Caki2 (cell line): Measurements from ENCODE around the gene SLC37A2. TPM values are rescaled to one million over a fixed set of nuclear protein-coding genes. Genes with fewer than 3 reads are reported as not detected.
"Not testable (repeated sequence)": the region's sequence is repeated elsewhere in the genome, so short reads cannot be mapped to it uniquely, and the experiment has no call there.

Experiments used
- DNase-seq: peaks from one replicate; pipeline ENCODE4 v3.0.0-alpha.2; 2015; ENCODE audit warnings: low read depth
- in situ Hi-C: cut with HindIII; loops from 2 replicates; pipeline ENCODE4 v1.10.0; 2016; ENCODE audit warnings: low sequenced_read_pairs, low pct_unique_long_range_greater_than_20kb, mixed read lengths
- total RNA-seq: library from RNA; depleted of rRNA; stranded (reverse); fragments of >200 nt; shearing (Covaris generic); gene quantifications from 2 replicates; pipeline ENCODE4 v1.2.3, GENCODE V29; 2014; ENCODE audit warnings: low replicate concordance; rRNA removed

SLC37A2 gene
- total RNA-seq, result 1.9 TPM in 1 of 2 replicates, not detected in the other

DNA sequence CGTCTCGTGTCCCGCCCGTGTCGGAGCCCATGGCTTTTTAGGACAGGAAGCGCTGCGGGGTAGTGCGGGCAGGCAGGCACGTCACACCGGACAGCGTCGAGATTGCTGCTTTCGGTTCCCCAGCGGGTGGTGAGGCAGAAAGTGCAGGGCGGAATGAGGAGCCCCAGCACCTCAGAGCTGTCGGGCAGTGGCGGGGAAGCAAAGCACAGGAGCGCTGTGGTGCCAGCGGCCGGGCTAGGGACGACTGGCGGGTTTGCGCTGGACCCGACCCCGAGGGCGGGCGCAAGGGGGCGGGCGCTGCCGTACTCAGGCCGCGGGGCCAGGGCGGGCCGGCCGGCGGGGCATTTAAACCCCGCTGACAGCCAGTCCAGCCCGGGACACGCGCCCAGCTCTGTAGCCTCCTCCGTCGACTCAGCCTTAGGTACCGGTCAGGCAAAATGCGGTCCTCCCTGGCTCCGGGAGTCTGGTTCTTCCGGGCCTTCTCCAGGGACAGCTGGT, at the start of gene SLC37A2:
TSS of gene SLC37A2 (plus strand) at position 375 of the 498 bp plus-strand sequence. CDS start at position 438, 63 bp downstream.
- DNase-seq, result peak; percentile 18
- in situ Hi-C loops, result no loop called here

DNA sequence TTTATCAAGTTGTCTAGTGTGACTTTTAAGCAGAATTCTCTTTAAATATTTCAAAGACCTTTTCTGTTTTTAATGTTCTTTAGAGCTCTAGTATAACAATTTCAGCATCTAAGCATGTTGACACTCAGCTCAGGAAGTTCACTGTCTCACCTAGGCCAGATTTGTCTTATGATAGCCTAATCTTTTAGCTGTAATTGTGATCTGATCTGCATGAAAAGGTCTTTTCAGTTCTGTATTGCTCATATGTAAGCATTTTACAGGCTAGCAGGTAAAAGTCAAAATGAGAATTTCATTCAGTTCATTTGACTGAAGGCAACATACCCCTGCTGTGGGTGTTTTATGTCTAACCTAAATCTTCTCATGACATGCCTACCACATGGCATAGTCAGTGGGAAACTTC, 46.7 kb upstream of the SLC37A2 start:
- no peak for DNase-seq
- in situ Hi-C loops, result no loop called here

DNA sequence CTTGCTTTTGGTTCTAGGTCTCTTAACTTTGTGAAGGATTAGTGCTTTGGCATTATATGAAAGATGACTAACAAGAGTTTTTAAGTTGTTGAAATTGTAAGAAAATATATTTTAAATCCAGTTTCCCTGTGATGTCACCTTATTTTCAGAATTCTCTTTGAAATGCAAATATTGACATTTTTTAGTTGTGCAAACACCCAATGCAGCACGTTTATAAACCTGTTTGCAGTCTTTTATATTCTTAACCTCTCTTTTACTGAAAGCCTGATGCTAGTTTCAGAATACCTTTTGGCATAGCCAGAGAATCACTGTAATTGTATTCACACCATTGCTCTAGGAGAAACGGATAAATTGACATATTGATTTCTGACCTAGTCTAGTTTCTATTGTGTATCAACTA, 42.8 kb upstream of the SLC37A2 start:
- in situ Hi-C loops, result no loop called here
- DNase-seq, result no peak

DNA sequence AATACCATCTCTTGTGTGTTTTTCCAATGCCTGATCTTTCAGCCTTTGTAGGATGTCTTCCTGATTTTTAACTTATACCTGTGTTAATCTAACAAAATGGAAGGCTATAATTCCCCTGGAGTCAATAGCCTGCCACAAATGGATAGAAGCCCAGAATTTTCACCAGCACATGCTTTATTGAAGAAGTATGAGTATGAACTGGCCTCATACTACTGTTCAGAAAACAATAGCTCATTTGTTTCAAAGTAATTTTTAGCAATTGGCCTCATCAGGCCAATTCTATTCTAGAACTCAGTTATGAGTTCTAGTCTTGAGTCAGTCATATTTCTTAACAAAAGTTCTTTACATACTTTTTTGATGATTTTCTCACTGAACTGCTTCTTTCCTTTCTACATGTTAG, 40.6 kb upstream of the SLC37A2 start:
- no peak for DNase-seq
- in situ Hi-C loops, result no loop called here

DNA sequence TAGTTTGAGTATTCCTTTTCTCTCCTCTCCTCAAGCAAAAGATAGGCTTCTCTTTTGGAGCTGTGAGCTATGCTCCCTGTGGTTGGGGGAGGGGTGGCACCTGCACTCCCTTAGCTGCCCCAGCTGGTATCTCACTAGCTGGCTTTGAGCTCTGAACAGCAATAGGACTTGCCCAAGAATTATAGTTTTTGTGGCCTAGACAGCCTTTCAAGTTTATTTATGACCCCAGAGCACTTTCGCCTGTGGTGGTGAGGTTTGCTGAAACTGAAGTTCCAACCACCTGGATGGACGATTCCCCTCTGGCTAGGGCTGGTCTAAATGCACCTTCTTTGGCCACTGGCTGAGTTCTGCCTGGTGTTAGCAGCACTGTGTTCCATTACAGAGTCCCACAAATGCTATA, 37.1 kb upstream of the SLC37A2 start:
- no peak for DNase-seq
- in situ Hi-C loops, result no loop called here

DNA sequence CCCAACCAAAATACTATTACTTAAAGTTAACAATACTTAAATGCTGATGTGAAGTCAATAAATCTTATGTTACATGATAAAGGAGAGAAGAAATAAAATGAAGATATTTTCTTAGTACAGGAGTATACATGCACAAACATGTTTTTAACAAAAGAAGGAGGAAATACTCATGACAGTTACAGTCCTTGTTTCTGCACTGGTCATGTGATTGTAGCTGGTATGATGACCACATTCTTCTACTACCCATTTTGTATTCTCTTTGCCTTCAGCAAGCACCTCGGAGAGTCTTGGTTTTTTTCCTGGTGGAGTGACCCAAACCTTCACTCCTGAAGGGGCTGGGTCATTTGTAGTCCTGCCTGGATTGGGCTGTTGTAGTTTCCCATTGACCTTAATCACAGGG, 33.7 kb upstream of the SLC37A2 start:
- in situ Hi-C loops, result not testable (repeated sequence)

DNA sequence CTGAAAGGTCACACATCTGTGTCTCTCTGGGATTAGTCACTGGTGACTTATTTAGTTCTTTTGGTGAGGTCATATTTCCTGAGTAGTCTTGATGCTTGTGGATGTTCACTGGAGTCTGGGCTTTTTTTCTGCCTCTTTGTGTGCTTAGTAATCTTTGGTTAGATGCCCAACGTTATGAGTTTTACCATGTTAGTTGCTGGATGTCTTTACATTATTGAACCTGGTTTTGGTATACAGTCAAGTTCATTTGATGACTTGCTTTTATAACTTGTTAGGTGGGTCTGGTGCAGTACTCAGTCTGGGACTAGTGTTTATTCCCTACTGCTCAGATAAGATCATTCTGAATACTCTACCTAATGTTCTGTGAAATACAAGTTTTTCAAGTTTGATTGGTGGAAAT, 26.2 kb upstream of the SLC37A2 start:
- DNase-seq, result peak; percentile 2
- in situ Hi-C loops, result no loop called here

More for the DNA sequence above, 33.7 kb upstream of the SLC37A2 start:
- not testable (repeated sequence) for DNase-seq

DNA sequence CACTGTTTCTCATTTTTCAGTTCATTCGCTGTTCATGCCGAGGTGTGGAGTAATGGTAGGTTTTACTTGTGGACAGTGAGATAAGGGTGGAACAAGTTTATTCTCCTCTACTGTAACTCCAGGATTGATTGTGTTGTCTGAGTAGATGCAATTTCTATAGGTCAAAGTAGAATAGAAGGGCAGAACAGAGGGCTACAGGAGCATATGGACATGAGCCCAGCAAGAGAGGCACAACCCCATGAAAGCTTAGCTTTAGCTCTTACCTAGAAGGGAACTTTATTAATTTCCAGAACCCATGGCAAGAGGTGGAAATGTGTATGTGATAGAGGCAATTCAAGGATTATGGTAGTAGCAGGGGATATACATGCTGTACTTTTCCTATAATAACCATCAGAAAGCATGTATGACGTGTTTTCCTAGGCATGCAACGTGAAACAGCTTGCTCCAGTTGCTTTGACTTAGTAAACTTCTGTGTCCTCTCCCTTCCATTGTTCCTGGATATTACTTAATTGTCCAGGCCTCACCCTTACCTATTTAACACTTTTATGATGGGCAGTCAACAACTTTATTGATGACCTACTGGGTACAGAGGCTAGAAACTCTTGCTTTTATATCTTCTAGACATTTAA, 13.8 kb upstream of the SLC37A2 start:
- in situ Hi-C loops, result no loop called here
- no peak for DNase-seq

DNA sequence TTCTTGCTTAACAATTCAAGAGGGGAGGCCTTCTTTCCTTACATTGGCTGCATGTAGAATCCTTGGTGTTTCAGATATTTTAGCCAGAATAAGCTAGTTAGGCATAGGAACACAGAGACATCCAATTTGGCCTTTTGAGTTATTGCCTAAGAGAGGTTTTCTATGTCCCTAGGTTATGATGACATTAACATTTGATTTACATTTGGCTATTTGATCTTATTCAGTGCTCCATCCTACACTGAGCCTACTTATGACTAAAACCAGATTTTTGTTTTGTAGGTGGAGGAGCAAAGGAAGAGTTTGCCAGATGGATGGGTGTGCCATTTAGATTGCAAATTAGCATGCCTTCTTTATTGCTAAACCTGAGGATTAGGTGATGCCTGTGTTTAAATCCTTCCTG, 11.1 kb upstream of the SLC37A2 start:
- in situ Hi-C loops, result no loop called here
- no peak for DNase-seq

DNA sequence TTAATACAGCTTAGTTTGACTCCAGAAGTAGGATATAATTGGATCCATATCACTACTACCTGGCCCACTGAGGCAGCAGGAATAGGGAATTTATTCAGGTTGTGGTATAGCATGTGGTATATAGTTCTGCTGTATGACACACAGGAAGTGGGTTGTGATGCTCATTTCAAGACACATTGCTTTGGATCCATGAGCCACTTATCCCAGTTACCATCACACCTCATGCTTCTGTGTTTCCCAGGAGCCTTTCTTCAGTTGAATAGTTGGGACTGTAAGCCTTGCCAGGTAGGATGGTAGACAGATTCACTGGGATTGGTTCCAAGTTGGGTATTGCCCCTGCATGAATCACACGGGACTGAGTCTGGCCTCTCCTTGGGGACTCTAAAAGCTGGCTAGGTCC, 9.9 kb upstream of the SLC37A2 start:
- in situ Hi-C loops, result no loop called here
- no peak for DNase-seq

DNA sequence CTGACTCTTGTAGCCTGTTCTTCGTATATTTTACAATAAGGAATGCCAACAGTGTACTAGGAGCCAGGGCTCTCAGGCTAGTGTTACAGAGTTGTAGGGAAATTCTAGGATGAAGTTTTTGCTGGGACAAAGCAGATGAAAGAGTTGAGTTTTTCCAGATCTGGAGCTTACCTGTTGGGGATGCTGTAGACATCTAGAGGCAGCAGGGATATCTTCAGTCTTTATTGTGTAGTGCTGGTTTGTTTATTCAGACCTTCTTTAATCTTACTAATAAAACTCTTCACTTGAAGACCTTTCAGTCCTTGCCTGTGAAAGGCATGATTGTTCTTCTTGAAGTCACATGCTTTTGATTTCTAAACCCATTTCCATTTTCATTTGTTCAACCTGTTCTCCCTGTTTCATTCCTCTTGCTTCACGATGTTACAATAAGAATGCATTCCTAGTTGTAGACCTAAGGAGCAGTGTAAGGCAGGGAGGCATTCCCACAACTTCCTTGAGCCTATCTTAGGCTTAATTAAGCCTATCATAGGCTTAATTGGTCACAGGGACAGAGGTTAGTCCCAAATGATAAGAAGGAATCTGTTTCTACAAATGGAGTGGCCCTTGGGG, 7.9 kb upstream of the SLC37A2 start:
- no peak for DNase-seq
- in situ Hi-C loops, result no loop called here

DNA sequence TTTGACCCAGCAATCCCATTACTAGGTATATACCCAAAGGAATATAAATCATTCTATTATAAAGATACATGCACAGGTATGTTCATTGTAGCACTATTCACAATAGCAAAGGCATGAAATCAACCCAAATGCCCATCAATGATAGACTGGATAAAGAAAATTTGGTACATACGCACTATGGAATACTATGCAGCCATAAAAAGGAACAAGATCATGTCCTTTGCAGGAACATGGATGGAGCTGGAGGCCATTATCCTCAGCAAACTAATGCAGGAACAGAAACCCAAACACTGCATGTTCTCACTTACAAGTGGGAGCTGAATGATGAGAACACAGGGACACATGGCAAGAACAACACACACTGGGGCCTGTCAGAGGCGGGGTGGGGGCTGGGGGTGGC, 7.0 kb upstream of the SLC37A2 start:
- in situ Hi-C loops, DNase-seq: not testable (repeated sequence)

DNA sequence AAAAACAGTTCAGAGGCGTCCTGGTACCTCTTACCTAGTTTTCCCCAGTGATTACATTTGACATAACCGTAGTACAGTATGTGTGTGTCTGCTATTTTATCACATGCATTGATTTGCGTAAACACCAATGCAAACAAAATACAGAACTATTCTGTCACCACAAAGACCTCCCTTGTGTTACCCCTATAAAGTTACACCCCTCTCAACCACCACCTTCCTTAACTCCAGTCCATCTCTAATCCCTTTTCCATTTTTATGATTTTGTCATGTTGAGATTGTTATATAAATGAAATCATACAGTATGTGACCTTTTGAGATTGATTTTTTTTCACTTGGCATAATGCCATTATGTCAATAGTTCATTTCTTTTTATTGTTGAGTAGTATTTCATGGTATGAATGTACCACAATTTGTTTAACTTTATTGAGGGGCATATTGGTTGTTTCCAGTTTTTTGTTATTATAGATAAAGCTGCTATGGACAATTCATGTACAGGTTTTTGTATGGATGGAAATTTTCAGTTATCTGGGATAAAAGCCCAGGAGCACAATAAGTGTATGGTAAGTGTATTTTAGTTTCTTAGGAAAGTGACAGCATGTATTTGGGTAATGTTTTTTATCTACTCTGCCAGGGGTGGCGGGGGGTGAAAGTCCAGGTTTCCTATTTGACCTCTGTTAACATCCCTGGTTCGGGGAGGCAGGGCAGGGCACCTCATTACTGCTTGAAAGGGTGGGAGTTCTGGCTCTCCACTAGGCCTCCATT, 6.0 kb upstream of the SLC37A2 start:
- in situ Hi-C loops, result no loop called here
- DNase-seq, result no peak

DNA sequence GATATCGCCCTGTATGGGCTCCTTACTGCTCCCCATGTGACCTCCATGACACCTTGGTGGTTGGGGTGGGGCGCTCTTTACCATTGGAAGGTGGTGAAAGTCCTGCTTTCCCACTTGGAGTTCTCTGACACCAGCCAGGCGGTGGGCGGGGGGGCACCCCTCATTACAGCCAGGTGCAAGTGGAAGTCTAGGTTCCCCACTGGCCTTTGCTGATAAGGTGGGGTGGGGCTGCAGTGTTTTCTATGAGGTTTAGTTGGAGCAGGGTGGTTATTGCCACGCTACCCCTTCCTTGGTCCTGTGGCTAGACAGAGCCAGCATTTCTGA, 5.5 kb upstream of the SLC37A2 start:
- no peak for DNase-seq
- in situ Hi-C loops, result no loop called here

DNA sequence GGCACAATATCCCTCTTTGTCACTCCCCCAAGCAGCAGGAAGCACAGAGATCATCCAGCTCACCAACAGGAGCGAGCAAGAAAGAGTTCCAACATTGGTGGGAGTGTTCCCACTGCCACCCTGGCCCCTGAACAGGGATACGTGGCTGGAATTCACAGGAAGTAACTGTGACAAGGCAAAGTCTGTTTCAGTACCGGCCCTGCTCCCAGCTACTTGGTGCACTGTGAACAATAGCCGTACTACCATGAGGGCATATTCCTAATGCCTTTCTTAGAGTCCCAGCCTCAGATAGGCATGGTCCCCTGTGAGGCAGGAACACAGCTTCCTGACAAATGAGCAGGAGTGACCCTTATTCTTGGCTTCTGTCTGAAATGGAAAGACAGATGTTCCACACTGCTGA, 1.8 kb upstream of the SLC37A2 start:
- in situ Hi-C loops, result no loop called here

DNA sequence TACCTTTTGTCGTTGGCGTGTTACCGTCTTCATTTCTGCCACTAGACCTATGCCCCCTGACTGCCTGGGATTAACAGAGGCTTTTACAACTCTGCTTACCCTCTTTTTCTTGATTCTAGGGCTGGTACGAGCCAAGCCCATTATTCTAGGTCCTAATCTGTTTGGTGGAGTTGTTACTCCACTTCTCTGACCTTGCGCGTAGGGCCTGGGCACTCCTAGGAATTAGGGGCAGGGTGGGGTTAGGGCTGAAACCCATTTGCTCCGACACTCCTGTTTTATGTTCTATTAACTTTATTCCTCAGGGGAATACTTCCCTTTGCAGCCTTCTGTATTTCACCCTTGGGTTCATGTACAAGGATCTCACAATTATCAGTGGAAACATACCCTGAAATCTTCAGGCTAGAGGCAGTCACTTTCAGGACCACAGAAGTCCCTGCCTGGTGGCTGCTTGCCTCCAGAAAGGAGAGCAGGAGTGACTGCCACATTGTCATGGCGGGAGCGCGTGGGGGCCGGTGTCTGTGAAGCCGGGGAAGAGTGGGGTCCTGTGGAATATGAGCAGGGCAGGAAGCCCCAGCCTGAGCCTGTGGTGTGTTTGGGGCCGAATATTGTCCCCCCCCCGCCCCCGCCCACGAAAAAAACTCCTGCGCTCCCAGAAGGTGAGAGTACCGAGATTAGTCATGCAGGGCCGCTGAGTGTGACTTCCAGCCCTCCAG, 731 bp upstream of the SLC37A2 start:
- no peak for DNase-seq
- in situ Hi-C loops, result no loop called here

More for the DNA sequence above, 1.8 kb upstream of the SLC37A2 start:
- no peak for DNase-seq

DNA sequence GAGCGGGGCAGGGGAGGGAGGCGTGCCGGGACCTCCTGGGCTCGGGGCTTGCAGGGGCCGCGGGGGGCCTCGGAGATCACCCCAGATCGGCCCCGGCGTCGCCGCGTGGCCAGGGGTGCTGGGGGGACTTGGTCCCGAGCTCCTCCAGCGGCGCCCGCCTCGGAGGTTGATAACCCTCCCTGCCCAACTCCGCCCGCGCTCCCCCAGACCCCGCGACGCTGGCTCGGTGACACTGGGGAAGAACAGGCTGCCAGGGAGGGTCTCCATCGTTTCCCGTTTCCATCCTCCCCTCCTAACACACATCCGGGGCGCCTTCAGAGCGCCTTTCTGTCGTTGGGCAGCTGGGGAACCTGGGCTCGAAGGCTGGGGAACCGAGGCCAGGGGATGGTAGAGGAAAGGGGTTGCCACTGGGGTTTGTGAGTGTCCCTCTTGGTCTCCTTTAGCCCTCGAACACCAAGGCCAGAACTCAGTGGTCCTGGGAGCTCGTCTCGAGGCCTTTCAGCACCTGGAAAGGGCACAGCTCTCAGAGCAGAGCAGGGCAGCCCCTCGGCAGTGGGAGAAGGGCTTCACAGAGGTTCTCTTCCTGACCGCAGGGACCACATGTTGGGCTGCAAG, 431 bp downstream of the SLC37A2 start:
- no peak for DNase-seq
- in situ Hi-C loops, result no loop called here

DNA sequence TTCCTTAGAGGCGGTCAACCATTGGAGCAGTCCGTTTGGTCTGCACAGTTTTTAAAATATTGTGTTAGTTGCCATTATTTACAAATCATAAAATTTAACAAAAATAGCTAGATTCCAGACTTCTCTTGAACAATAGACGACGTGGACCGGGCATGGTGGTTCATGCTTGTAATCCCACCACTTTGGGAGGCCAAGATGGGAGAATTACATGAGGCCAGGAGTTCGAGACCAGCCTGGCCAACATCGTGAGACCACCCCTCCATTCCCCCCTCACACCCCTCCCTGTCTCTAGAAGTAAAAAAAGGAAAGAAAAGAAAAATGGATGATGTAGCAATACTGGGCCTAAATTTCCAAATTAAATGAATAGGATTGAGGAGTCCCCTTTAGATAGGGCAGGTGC, 965 bp downstream of the SLC37A2 start:
- no peak for DNase-seq
- in situ Hi-C loops, result no loop called here
